Panc1 (cell line): ENCODE measurements around the gene MTUS2. TPM values are rescaled to one million over a fixed set of nuclear protein-coding genes. Genes with fewer than 3 reads are reported as not detected.
"Not testable (repeated sequence)": the region's sequence is repeated elsewhere in the genome, so short reads cannot be mapped to it uniquely, and the experiment has no call there.

Experiments
- ATAC-seq: fragments of 200-7000 bp; cut with Tn5 transposase; 2 replicates; pipeline ENCODE4 v1.9.1; 2020; ENCODE audit warnings: mild to moderate bottlenecking, moderate library complexity
- BruUV-seq: library from RNA; stranded (reverse); fragments of 400-500 nt; replicated peaks from 2 replicates; lab custom pipeline; 2021; lab: Mats Ljungman, UMichigan
- CTCF ChIA-PET: fragments of 300-600 bp; sonication (Branson Sonifier 250); formaldehyde crosslinking; loops from one replicate; lab custom pipeline; 2022; ENCODE audit warnings: antibody characterized with exemption; lab: Charles Lee
- POLR2A ChIA-PET: fragments of 300-600 bp; sonication (Branson Sonifier 250); formaldehyde crosslinking; loops from one replicate; lab custom pipeline; 2022; ENCODE audit warnings: antibody characterized with exemption; lab: Charles Lee
- DNase-seq: peaks from one replicate; pipeline ENCODE4 v3.0.0-alpha.2; 2010; ENCODE audit warnings: low read depth, low spot score
- H3K27ac ChIP-seq: 2 replicates; pipeline ENCODE4 v1.5.1; 2011; ENCODE audit warnings: mild to moderate bottlenecking, low read length, inconsistent platforms
- H3K27me3 ChIP-seq: fragments of 200-500 bp; sonication (Bioruptor generic); 2 replicates; pipeline ENCODE4 v1.6.0; 2014; ENCODE audit warnings: low read length, inconsistent platforms; ENCODE audit not compliant: control insufficient read depth, insufficient read depth
- H3K36me3 ChIP-seq: fragments of 200-500 bp; sonication (Bioruptor generic); 2 replicates; pipeline ENCODE4 v1.5.1; 2014; ENCODE audit warnings: inconsistent platforms, mild to moderate bottlenecking, low read length, moderate library complexity; ENCODE audit not compliant: control insufficient read depth, insufficient read depth
- H3K4me1 ChIP-seq: 2 replicates; pipeline ENCODE4 v1.5.1; 2011; ENCODE audit warnings: inconsistent platforms, mild to moderate bottlenecking, low read length, moderate library complexity; ENCODE audit not compliant: control insufficient read depth, insufficient read depth
- H3K4me3 ChIP-seq, 2 experiments: 2 replicates each; pipeline ENCODE4 v1.5.1; 2011 to 2012; ENCODE audit warnings: low read depth in 2 of 2, low read length in 2 of 2, mild to moderate bottlenecking in 2 of 2, inconsistent platforms in 1 of 2, moderate library complexity in 1 of 2
- H3K9me3 ChIP-seq: fragments of 200-500 bp; sonication (Bioruptor generic); 2 replicates; pipeline ENCODE4 v1.5.1; 2014; ENCODE audit warnings: low read depth, mild to moderate bottlenecking, inconsistent platforms, low read length, moderate library complexity; ENCODE audit not compliant: control insufficient read depth, insufficient read depth
- POLR2AphosphoS5 ChIP-seq: IDR thresholded peaks from 2 replicates; pipeline ENCODE4 v1.6.1; 2012; ENCODE audit warnings: mild to moderate bottlenecking, low read depth, low read length, moderate library complexity
- SIN3A ChIP-seq: IDR thresholded peaks from 2 replicates; pipeline ENCODE4 v1.6.1; 2012; ENCODE audit warnings: low read depth, mild to moderate bottlenecking, low read length, moderate library complexity, borderline replicate concordance; ENCODE audit not compliant: insufficient read depth
- TCF7L2 ChIP-seq: IDR thresholded peaks from 2 replicates; pipeline ENCODE4 v1.6.1; 2011; ENCODE audit warnings: mild to moderate bottlenecking, low read depth, low read length, inconsistent platforms
- in situ Hi-C: cut with HindIII; loops from 2 replicates; pipeline ENCODE4 v1.10.0; 2016; ENCODE audit warnings: low sequenced_read_pairs, low pct_unique_long_range_greater_than_20kb
- intact Hi-C: fragments of 100-400 bp; cut with micrococcal nuclease; formaldehyde crosslinking; loops from one replicate; pipeline ENCODE4 v1.10.0; 2022; ENCODE audit not compliant: unreplicated experiment
- total RNA-seq: library from RNA; stranded (reverse); gene quantifications from one replicate; pipeline ENCODE4 v1.2.1, GENCODE V29; 2021; ENCODE audit not compliant: unreplicated experiment
- TF ChIP-seq, protein P1 (sequence below), 2 experiments: IDR thresholded peaks; 2 replicates each; pipeline ENCODE4 v1.6.1; 2011 to 2012; ENCODE audit warnings: low read depth in 2 of 2, control low read depth in 1 of 2, low read length in 1 of 2, mild to moderate bottlenecking in 1 of 2, moderate library complexity in 1 of 2; ENCODE audit not compliant: insufficient read depth in 1 of 2
- TF ChIP-seq, protein P2 (sequence below): fragments of 450-650 bp; IDR thresholded peaks from 2 replicates; pipeline ENCODE4 v1.5.1; 2017; ENCODE audit warnings: mild to moderate bottlenecking

Gene MTUS2
- total RNA-seq, 1 experiment from 2014 or later: 0.05 TPM

DNA sequence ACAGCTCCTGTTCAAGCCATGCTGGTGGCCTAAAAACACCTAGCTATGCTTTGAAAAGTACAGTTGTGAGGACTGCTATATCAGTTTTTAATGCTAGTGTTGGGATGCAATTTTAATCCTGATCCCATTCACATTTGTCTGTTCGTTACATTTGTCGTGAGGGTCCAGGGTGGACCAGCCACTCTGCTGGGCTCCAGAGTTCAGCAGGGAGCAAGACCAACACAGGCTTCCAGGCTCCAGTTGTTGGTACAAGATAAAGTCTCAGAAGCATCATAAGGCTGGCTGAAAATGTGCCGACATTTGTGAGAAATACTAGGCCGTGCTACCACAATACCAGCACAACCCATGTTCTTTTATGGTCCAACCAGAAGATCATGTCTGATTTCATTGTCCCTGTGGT lies 564.7 kb downstream of the MTUS2 start:
- ChIA-PET CTCF (no interaction called here), POLR2A (no interaction called here)
- BruUV-seq: no TSS peak
- TF ChIP-seq, protein P1, sequence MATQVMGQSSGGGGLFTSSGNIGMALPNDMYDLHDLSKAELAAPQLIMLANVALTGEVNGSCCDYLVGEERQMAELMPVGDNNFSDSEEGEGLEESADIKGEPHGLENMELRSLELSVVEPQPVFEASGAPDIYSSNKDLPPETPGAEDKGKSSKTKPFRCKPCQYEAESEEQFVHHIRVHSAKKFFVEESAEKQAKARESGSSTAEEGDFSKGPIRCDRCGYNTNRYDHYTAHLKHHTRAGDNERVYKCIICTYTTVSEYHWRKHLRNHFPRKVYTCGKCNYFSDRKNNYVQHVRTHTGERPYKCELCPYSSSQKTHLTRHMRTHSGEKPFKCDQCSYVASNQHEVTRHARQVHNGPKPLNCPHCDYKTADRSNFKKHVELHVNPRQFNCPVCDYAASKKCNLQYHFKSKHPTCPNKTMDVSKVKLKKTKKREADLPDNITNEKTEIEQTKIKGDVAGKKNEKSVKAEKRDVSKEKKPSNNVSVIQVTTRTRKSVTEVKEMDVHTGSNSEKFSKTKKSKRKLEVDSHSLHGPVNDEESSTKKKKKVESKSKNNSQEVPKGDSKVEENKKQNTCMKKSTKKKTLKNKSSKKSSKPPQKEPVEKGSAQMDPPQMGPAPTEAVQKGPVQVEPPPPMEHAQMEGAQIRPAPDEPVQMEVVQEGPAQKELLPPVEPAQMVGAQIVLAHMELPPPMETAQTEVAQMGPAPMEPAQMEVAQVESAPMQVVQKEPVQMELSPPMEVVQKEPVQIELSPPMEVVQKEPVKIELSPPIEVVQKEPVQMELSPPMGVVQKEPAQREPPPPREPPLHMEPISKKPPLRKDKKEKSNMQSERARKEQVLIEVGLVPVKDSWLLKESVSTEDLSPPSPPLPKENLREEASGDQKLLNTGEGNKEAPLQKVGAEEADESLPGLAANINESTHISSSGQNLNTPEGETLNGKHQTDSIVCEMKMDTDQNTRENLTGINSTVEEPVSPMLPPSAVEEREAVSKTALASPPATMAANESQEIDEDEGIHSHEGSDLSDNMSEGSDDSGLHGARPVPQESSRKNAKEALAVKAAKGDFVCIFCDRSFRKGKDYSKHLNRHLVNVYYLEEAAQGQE (IDR thresholded peaks at IDR 0.05; ENCODE audit: insufficient read depth in 1 of 2, low read depth in 2 of 2, low read length in 1 of 2): no peak
- TF ChIP-seq TCF7L2 (no peak), POLR2AphosphoS5 (no peak), SIN3A (no peak)
- TF ChIP-seq, protein P2, sequence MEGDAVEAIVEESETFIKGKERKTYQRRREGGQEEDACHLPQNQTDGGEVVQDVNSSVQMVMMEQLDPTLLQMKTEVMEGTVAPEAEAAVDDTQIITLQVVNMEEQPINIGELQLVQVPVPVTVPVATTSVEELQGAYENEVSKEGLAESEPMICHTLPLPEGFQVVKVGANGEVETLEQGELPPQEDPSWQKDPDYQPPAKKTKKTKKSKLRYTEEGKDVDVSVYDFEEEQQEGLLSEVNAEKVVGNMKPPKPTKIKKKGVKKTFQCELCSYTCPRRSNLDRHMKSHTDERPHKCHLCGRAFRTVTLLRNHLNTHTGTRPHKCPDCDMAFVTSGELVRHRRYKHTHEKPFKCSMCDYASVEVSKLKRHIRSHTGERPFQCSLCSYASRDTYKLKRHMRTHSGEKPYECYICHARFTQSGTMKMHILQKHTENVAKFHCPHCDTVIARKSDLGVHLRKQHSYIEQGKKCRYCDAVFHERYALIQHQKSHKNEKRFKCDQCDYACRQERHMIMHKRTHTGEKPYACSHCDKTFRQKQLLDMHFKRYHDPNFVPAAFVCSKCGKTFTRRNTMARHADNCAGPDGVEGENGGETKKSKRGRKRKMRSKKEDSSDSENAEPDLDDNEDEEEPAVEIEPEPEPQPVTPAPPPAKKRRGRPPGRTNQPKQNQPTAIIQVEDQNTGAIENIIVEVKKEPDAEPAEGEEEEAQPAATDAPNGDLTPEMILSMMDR: no peak
- Histone ChIP-seq H3K36me3 (no peaks in the 10 kb centered on the region), H3K4me3 (no peak overlapping the region), H3K27me3 (no peaks in the 10 kb centered on the region), H3K4me1 (no peaks in the 10 kb centered on the region), H3K27ac (no peak overlapping the region), H3K9me3 (no peaks in the 10 kb centered on the region)
- intact Hi-C loops (no loop called here), in situ Hi-C loops (no loop called here)
- ATAC-seq: no peak
- DNase-seq: no peak

DNA sequence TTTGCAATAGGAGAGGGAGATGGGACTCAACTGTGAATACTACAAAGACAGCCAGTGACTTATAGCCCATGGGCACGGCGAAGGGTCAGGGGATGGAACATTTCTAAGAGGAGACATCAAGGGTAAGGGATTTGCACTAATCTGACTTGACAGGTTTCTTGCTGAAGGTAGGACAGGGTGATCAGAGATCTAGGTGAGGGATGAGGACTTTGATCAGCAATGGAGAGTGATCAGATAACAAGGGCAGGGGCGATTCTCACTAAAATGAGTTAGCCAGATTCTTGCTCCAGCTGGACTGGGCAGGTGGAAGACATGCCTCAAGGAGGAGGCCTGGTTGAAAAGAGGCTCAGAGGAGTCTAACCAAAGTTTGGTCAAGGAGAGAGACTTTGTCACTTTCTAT lies 566.1 kb downstream of the MTUS2 start:
- in situ Hi-C loops (no loop called here), intact Hi-C loops (no loop called here)
- ATAC-seq (no peak), DNase-seq (no peak)
- no peak overlapping the region for H3K4me3 ChIP-seq
- POLR2A ChIA-PET: no interaction called here
- no peaks in the 10 kb centered on the region for H3K36me3 ChIP-seq
- CTCF ChIA-PET: no interaction called here
- H3K4me1 ChIP-seq: no peaks in the 10 kb centered on the region
- no peaks in the 10 kb centered on the region for H3K9me3 ChIP-seq
- no peak overlapping the region for H3K27ac ChIP-seq
- BruUV-seq: no TSS peak
- TF ChIP-seq POLR2AphosphoS5 (no peak), TCF7L2 (no peak), SIN3A (no peak)
- TF ChIP-seq, protein P2: no peak
- TF ChIP-seq, protein P1 (IDR thresholded peaks at IDR 0.05; ENCODE audit: insufficient read depth in 1 of 2, low read depth in 2 of 2, low read length in 1 of 2): no peak
- no peaks in the 10 kb centered on the region for H3K27me3 ChIP-seq

DNA sequence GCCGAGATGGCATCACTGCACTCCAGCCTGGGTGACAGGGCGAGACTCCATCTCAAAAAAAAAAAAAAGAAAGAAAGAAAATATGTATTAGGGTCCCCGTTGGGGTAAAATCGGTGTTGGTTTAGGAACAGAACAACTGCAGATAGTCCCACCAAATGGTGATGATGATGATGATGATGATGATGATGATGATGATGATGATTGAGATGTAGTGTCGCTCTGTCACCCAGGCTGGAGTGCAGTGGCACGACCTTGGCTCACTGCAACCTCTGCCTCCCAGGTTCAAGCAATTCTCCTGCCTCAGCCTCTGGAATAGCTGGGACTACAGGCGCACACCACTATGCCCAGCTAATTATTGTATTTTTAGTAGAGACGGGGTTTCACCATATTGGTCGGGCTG lies 570.5 kb downstream of the MTUS2 start:
- DNase-seq, H3K4me3 ChIP-seq, ATAC-seq, H3K9me3 ChIP-seq, intact Hi-C loops, in situ Hi-C loops, BruUV-seq, H3K4me1 ChIP-seq, POLR2A ChIA-PET, H3K27ac ChIP-seq, H3K36me3 ChIP-seq, H3K27me3 ChIP-seq, CTCF ChIA-PET: not testable (repeated sequence)
